ENCODE measurements around the gene PLA2G6. TPM values are rescaled to one million over a fixed set of nuclear protein-coding genes. Genes with fewer than 3 reads are reported as not detected.

The PLA2G6 gene
- total RNA-seq, 1 experiment from 2014 or later = 36.0 TPM

- ChIA-PET RAD21 (ENCODE audit: low non-redundant PET in 1 of 2, low total read pairs in 2 of 2, uncharacterized antibody in 2 of 2, unreplicated experiment in 2 of 2) (interaction anchor here (1.2 to 1.5 kb wide), 2 partner anchors 51 to 52 kb away, joined by 4 to 6 read pairs; no protein-coding TSS in a partner anchor), CTCF (interaction anchor here (0.6 to 6.8 kb wide), 3 partner anchors 11 to 108 kb away, joined by 3 to 37 read pairs (median 6); no protein-coding TSS in a partner anchor), POLR2A (interaction anchor here (0.9 to 1.5 kb wide), 2 partner anchors 52 to 377 kb away, joined by 3 to 5 read pairs; no protein-coding TSS in a partner anchor)
- Histone ChIP-seq H3K9ac (ENCODE audit: low read length) (no peak overlapping the region), H3K27me3 (ENCODE audit: insufficient read depth, low read length) (no peaks in the 10 kb centered on the region), H4K20me1 (ENCODE audit: insufficient read depth) (no peaks in the 10 kb centered on the region), H3K79me2 (ENCODE audit: insufficient read depth, low read length) (no peaks in the 10 kb centered on the region), H3K4me3 (replicated peaks in 1 of 2; ENCODE audit: low read depth in 1 of 2, low read length in 2 of 2) (no peak overlapping the region), H3K36me3 (ENCODE audit: control insufficient read depth in 1 of 2, insufficient read depth in 2 of 2, low read length in 2 of 2) (no peaks in the 10 kb centered on the region), H3K9me3 (ENCODE audit: control insufficient read depth in 1 of 2, insufficient read depth in 1 of 2, low read depth in 1 of 2, low read length in 2 of 2) (no peaks in the 10 kb centered on the region), H3K9me2 (ENCODE audit: insufficient read depth) (no peaks in the 10 kb centered on the region), H3K4me2 (ENCODE audit: low read length) (no peak overlapping the region), H3K27ac (ENCODE audit: low read depth, low read length) (no peak overlapping the region), H2AFZ (ENCODE audit: low read depth, low read length, poor library complexity, severe bottlenecking) (no peak overlapping the region), H3K4me1 (ENCODE audit: control insufficient read depth in 1 of 2, insufficient read depth in 2 of 2, low read length in 2 of 2) (peaks cover 3 to 13% of the 10 kb centered on the region in 2 experiments; a peak in 3 of 4 replicates)
- no peak for TF ChIP-seq CEBPB (IDR thresholded peaks at IDR 0.05; ENCODE audit: low read depth)
- no peak for TF ChIP-seq SIN3A (IDR thresholded peaks at IDR 0.05; ENCODE audit: low read depth)
- TF ChIP-seq YY1 (IDR thresholded peaks at IDR 0.05; ENCODE audit: extremely low read depth, insufficient replicate concordance, low read depth, low read length) = no peak
- no peak for TF ChIP-seq JUND (IDR thresholded peaks at IDR 0.05)
- no peak for TF ChIP-seq TCF7L2 (IDR thresholded peaks at IDR 0.05; ENCODE audit: borderline replicate concordance, extremely low read depth, insufficient read depth, insufficient read length)
- TF ChIP-seq EGR1 (IDR thresholded peaks at IDR 0.05; ENCODE audit: low read depth) = no peak
- no peak for TF ChIP-seq CBX3 (IDR thresholded peaks at IDR 0.05; ENCODE audit: low read depth)
- intact Hi-C loops (cut with micrococcal nuclease) = loop anchor here (5.0 kb wide), 1 partner anchor 51 kb away; no protein-coding TSS in a partner anchor
- no peak for ATAC-seq
- BruUV-seq (replicated peaks) = no TSS peak
- DNase-seq (ENCODE audit: low read depth, low spot score) = no peak
Measured at GRCh38 chr22:38103641-38104040, 78.0 kb downstream of the PLA2G6 start.

- Histone ChIP-seq H2AFZ (ENCODE audit: low read depth, low read length, poor library complexity, severe bottlenecking) (no peak overlapping the region), H3K9me2 (ENCODE audit: insufficient read depth) (no peaks in the 10 kb centered on the region), H3K27ac (ENCODE audit: low read depth, low read length) (no peak overlapping the region), H3K4me2 (ENCODE audit: low read length) (no peak overlapping the region), H3K27me3 (ENCODE audit: insufficient read depth, low read length) (no peaks in the 10 kb centered on the region), H3K9ac (ENCODE audit: low read length) (no peak overlapping the region), H3K9me3 (ENCODE audit: control insufficient read depth in 1 of 2, insufficient read depth in 1 of 2, low read depth in 1 of 2, low read length in 2 of 2) (no peaks in the 10 kb centered on the region), H4K20me1 (ENCODE audit: insufficient read depth) (no peaks in the 10 kb centered on the region), H3K4me3 (replicated peaks in 1 of 2; ENCODE audit: low read depth in 1 of 2, low read length in 2 of 2) (no peak overlapping the region), H3K79me2 (ENCODE audit: insufficient read depth, low read length) (no peaks in the 10 kb centered on the region), H3K4me1 (ENCODE audit: control insufficient read depth in 1 of 2, insufficient read depth in 2 of 2, low read length in 2 of 2) (peaks cover 3 to 11% of the 10 kb centered on the region in 2 experiments; a peak in 2 of 4 replicates), H3K36me3 (ENCODE audit: control insufficient read depth in 1 of 2, insufficient read depth in 2 of 2, low read length in 2 of 2) (no peaks in the 10 kb centered on the region)
- intact Hi-C loops (cut with micrococcal nuclease) = no loop called here
- DNase-seq (ENCODE audit: low read depth, low spot score) = no peak
- ChIA-PET CTCF (interaction anchor here (0.6 to 3.0 kb wide), 8 partner anchors 10 to 132 kb away, joined by 3 to 11 read pairs (median 6); no protein-coding TSS in a partner anchor), RAD21 (ENCODE audit: low non-redundant PET in 1 of 2, low total read pairs in 2 of 2, uncharacterized antibody in 2 of 2, unreplicated experiment in 2 of 2) (interaction anchor here (0.5 to 1.2 kb wide), 7 partner anchors 42 to 477 kb away, joined by 3 to 5 read pairs (median 4); partner anchors contain the start of gene PICK1 (in 1 of the 2)), POLR2A (interaction anchor here (0.6 kb wide), 1 partner anchor 469 kb away, joined by 4 read pairs; no protein-coding TSS in a partner anchor)
- TF ChIP-seq SRF (IDR thresholded peaks at IDR 0.05; ENCODE audit: low read depth) = no peak
- TF ChIP-seq ELF1 (IDR thresholded peaks at IDR 0.05; ENCODE audit: borderline replicate concordance, low read depth) = no peak
- no peak for TF ChIP-seq FOSL1 (IDR thresholded peaks at IDR 0.05; ENCODE audit: low read depth)
- TF ChIP-seq POLR2A (IDR thresholded peaks at IDR 0.05; ENCODE audit: borderline replicate concordance, extremely low read depth, insufficient read depth, insufficient read length) = no peak
- TF ChIP-seq CBX3 (IDR thresholded peaks at IDR 0.05; ENCODE audit: low read depth) = no peak
- no peak for TF ChIP-seq ATF3 (IDR thresholded peaks at IDR 0.05)
- BruUV-seq (replicated peaks) = no TSS peak
- no peak for ATAC-seq
Measured at GRCh38 chr22:38098410-38099249, 83.0 kb downstream of the PLA2G6 start.
